Aortic smooth muscle cell (primary cell): ENCODE data around the gene ELP4. TPM values are rescaled to one million over a fixed set of nuclear protein-coding genes. Genes with fewer than 3 reads are reported as not detected.

Source experiments
- total RNA-seq: library from RNA; depleted of rRNA; stranded (reverse); fragments of >200 nt; gene quantifications from 2 replicates; pipeline ENCODE4 v1.2.3, GENCODE V29; 2014

Gene ELP4
- 13.6 and 14.5 TPM in 2 replicates for total RNA-seq

GRCh38 chr11:31509429-31510345, at the start of gene ELP4, which contains the start of gene IMMP1L:
TSS of gene ELP4 (plus strand) at chr11:31509767. CDS start at chr11:31509785, 18 bp downstream.
TSS of gene IMMP1L (minus strand) at chr11:31509622. CDS start at chr11:31463276, 46,346 bp downstream.

GRCh38 chr11:31810779-31811647, 301.4 kb downstream of the ELP4 start, which contains the start of gene PAX6:
TSS of gene PAX6 (minus strand) at chr11:31811322. CDS start at chr11:31806411, 4,911 bp downstream.

Other genes starting within 250 kb of the ELP4 start
- under 0.01 TPM in 2 replicates for gene DCDC1, start 140.0 kb upstream of the ELP4 start, total RNA-seq
- 16.1 and 20.0 TPM in 2 replicates for gene DNAJC24, start 139.9 kb upstream of the ELP4 start, total RNA-seq
- 7.0 and 9.0 TPM in 2 replicates for gene IMMP1L, start 145 bp upstream of the ELP4 start, total RNA-seq